SK-N-SH (cell line): Measurements from ENCODE around the gene DIP2A. TPM values are rescaled to one million over a fixed set of nuclear protein-coding genes. Genes with fewer than 3 reads are reported as not detected.

ENCODE experiments used
- CTCF ChIA-PET: fragments of 300-600, 350-600 bp; formaldehyde crosslinking; extraction: SDS; loops from one replicate; lab custom pipeline; 2021; lab: Yijun Ruan, JAX
- POLR2A ChIA-PET: fragments of 350-600 bp; sonication (Branson Sonifier 250); formaldehyde crosslinking; extraction: SDS; loops from one replicate; lab custom pipeline; 2020; ENCODE audit warnings: antibody characterized with exemption, inconsistent platforms; lab: Yijun Ruan, JAX
- DNase-seq: peaks from one replicate; pipeline ENCODE4 v3.0.0; 2012
- H2AFZ ChIP-seq: fragments of 200-600 bp; sonication (generic); 2 replicates; pipeline ENCODE4 v1.8.1; 2016; ENCODE audit warnings: antibody characterized with exemption, mild to moderate bottlenecking, low read depth
- H3F3A ChIP-seq: fragments of 200-600 bp; sonication (generic); replicated peaks from 2 replicates; pipeline ENCODE3; 2016; ENCODE audit warnings: antibody characterized with exemption, mild to moderate bottlenecking; ENCODE audit not compliant: insufficient read depth
- H3K27ac ChIP-seq, 2 experiments: fragments of 200-500 bp in 1 of 2; fragments of 200-600 bp in 1 of 2; sonication (Bioruptor generic) in 1 of 2; sonication (generic), shearing (Covaris generic) in 1 of 2; 2 replicates each; pipeline versions ENCODE4 v1.5.1 to v1.6.1; 2014 to 2016; ENCODE audit warnings: low read depth in 2 of 2, inconsistent platforms in 1 of 2, low read length in 1 of 2, mild to moderate bottlenecking in 1 of 2, mixed read lengths in 1 of 2
- H3K27me3 ChIP-seq: fragments of 200-600 bp; sonication (generic), shearing (Covaris generic); 2 replicates; pipeline ENCODE4 v1.6.1; 2016; ENCODE audit warnings: mixed run types; ENCODE audit not compliant: insufficient read depth
- H3K36me3 ChIP-seq, 2 experiments: fragments of 200-500 bp in 1 of 2; fragments of 200-600 bp in 1 of 2; sonication (Bioruptor generic) in 1 of 2; sonication (generic) in 1 of 2; replicated peaks in 1 of 2; 2 replicates each; pipeline versions ENCODE3 to v1.5.1; 2014 to 2016; ENCODE audit warnings: low read length in 1 of 2, mild to moderate bottlenecking in 1 of 2; ENCODE audit not compliant: insufficient read depth in 2 of 2, control insufficient read depth in 1 of 2
- H3K4me1 ChIP-seq, 2 experiments: fragments of 200-500 bp in 1 of 2; fragments of 200-600 bp in 1 of 2; sonication (Bioruptor generic) in 1 of 2; sonication (generic), shearing (Covaris generic) in 1 of 2; 2 replicates each; pipeline versions ENCODE4 v1.5.1 to v1.6.1; 2014 to 2016; ENCODE audit warnings: low read depth in 1 of 2, low read length in 1 of 2, mixed run types in 1 of 2; ENCODE audit not compliant: insufficient read depth in 2 of 2, control insufficient read depth in 1 of 2
- H3K4me2 ChIP-seq: fragments of 200-600 bp; sonication (generic), shearing (Covaris generic); 2 replicates; pipeline ENCODE4 v1.6.1; 2017; ENCODE audit warnings: mixed run types
- H3K4me3 ChIP-seq, 2 experiments: fragments of 200-500 bp in 1 of 2; fragments of 200-600 bp in 1 of 2; sonication (Bioruptor generic) in 1 of 2; sonication (generic), shearing (Covaris generic) in 1 of 2; 2 replicates each; pipeline versions ENCODE4 v1.5.1 to v1.8.1; 2014 to 2016; ENCODE audit warnings: low read depth in 2 of 2, inconsistent platforms in 1 of 2, low read length in 1 of 2, mild to moderate bottlenecking in 1 of 2, mixed read lengths in 1 of 2, moderate library complexity in 1 of 2
- H3K79me2 ChIP-seq: fragments of 200-600 bp; sonication (generic); 2 replicates; pipeline ENCODE4 v1.8.1; 2017; ENCODE audit warnings: mild to moderate bottlenecking; ENCODE audit not compliant: insufficient read depth
- H3K9ac ChIP-seq: fragments of 200-600 bp; sonication (generic); 2 replicates; pipeline ENCODE4 v1.6.1; 2017; ENCODE audit warnings: mixed run types
- H3K9me2 ChIP-seq: fragments of 200-600 bp; sonication (generic); 2 replicates; pipeline ENCODE4 v1.6.1; 2017; ENCODE audit warnings: mixed run types
- H3K9me3 ChIP-seq: fragments of 200-600 bp; sonication (generic); 2 replicates; pipeline ENCODE4 v1.6.1; 2017; ENCODE audit warnings: mixed run types, mild to moderate bottlenecking, moderate library complexity
- H4K20me1 ChIP-seq: fragments of 200-600 bp; sonication (generic); 2 replicates; pipeline ENCODE4 v1.6.1; 2017; ENCODE audit warnings: mild to moderate bottlenecking, mixed run types; ENCODE audit not compliant: insufficient read depth
- CTCF ChIP-seq: fragments of 200-600 bp; sonication (generic); IDR thresholded peaks from 2 replicates; pipeline ENCODE4 v1.6.1; 2017; ENCODE audit warnings: antibody characterized with exemption, mild to moderate bottlenecking, moderate library complexity
- ELF1 ChIP-seq: IDR thresholded peaks from 2 replicates; pipeline ENCODE4 v1.4.0; 2012
- EP300 ChIP-seq, 2 experiments: IDR thresholded peaks; 2 replicates each; pipeline versions ENCODE4 v1.4.0 to v1.6.1; 2012; ENCODE audit warnings: borderline replicate concordance in 1 of 2, low read depth in 1 of 2, low read length in 1 of 2
- EZH2phosphoT487 ChIP-seq: fragments of 200-600 bp; sonication (generic); IDR thresholded peaks from 2 replicates; pipeline ENCODE4 v1.6.1; 2017; ENCODE audit warnings: low read depth, mixed run types, mild to moderate bottlenecking, antibody characterized with exemption, moderate library complexity, borderline replicate concordance
- FOXJ3 ChIP-seq: sonication (generic); formaldehyde crosslinking; IDR thresholded peaks from 2 replicates; pipeline ENCODE4 v1.5.1; 2020; ENCODE audit warnings: mild to moderate bottlenecking, missing genetic modification reagents
- FOXM1 ChIP-seq: IDR thresholded peaks from 2 replicates; pipeline ENCODE4 v1.4.0; 2012; ENCODE audit warnings: low read depth, mild to moderate bottlenecking
- GABPA ChIP-seq: IDR thresholded peaks from 2 replicates; pipeline ENCODE4 v1.4.0; 2012; ENCODE audit warnings: low read depth, mild to moderate bottlenecking
- IRF3 ChIP-seq: fragments of 150-350 bp; IDR thresholded peaks from 2 replicates; pipeline ENCODE4 v1.6.1; 2016; ENCODE audit warnings: mild to moderate bottlenecking, low read depth, low read length
- MAX ChIP-seq: IDR thresholded peaks from 2 replicates; pipeline ENCODE4 v1.4.0; 2012; ENCODE audit warnings: low read depth
- MXI1 ChIP-seq: IDR thresholded peaks from 2 replicates; pipeline ENCODE4 v1.6.1; 2012; ENCODE audit warnings: mild to moderate bottlenecking, low read depth, low read length, improper control_type of control experiment
- NFIC ChIP-seq: IDR thresholded peaks from 2 replicates; pipeline ENCODE4 v1.4.0; 2012; ENCODE audit warnings: borderline replicate concordance
- NRF1 ChIP-seq: IDR thresholded peaks from 2 replicates; pipeline ENCODE4 v1.6.1; 2012; ENCODE audit warnings: low read depth, mild to moderate bottlenecking, low read length
- PBX3 ChIP-seq: IDR thresholded peaks from 2 replicates; pipeline ENCODE4; 2012
- RAD21 ChIP-seq: IDR thresholded peaks from 2 replicates; pipeline ENCODE4 v1.6.1; 2012; ENCODE audit warnings: mild to moderate bottlenecking, low read length
- RCOR1 ChIP-seq: fragments of 150-350 bp; IDR thresholded peaks from 2 replicates; pipeline ENCODE4 v1.6.1; 2017; ENCODE audit warnings: antibody characterized with exemption, low read length
- RFX5 ChIP-seq: IDR thresholded peaks from 2 replicates; pipeline ENCODE4 v1.6.1; 2012; ENCODE audit warnings: mild to moderate bottlenecking, improper control_type of control experiment, low read length
- RXRA ChIP-seq: IDR thresholded peaks from 2 replicates; pipeline ENCODE4 v1.4.0; 2012; ENCODE audit warnings: low read depth, mild to moderate bottlenecking, borderline replicate concordance
- SIN3A ChIP-seq: IDR thresholded peaks from 2 replicates; pipeline ENCODE4 v1.6.1; 2012; ENCODE audit warnings: low read depth, mild to moderate bottlenecking, low read length, moderate library complexity, borderline replicate concordance
- TEAD4 ChIP-seq: IDR thresholded peaks from 2 replicates; pipeline ENCODE4 v1.4.0; 2012; ENCODE audit warnings: mild to moderate bottlenecking, borderline replicate concordance; ENCODE audit not compliant: insufficient read depth
- USF2 ChIP-seq: fragments of 150-350 bp; IDR thresholded peaks from 2 replicates; pipeline ENCODE4 v1.6.1; 2017; ENCODE audit warnings: antibody characterized with exemption, low read length, low read depth, borderline replicate concordance
- YY1 ChIP-seq: IDR thresholded peaks from 2 replicates; pipeline ENCODE4 v1.4.0; 2012; ENCODE audit warnings: low read depth, mild to moderate bottlenecking
- WGBS: methylation state at CpG from one replicate; pipeline ENCODE4 v1.1.6; 2017; ENCODE audit warnings: low lambda C conversion rate; 5-methylcytosine and 5-hydroxymethylcytosine counted together
- polyA plus RNA-seq, 3 experiments: library from polyadenylated mRNA; depleted of rRNA; stranded (reverse); fragments of >200 nt; gene quantifications; 2 replicates each; pipeline ENCODE4 v1.2.3, GENCODE V29; 2012

The DIP2A gene
- polyA plus RNA-seq, 1 of the 3 experiments (the other 2 are of a cell fraction) = 26.9 TPM

GRCh38 chr21:46456750-46457149 is 1.9 kb upstream of the DIP2A start (continued):
- TF ChIP-seq PBX3 (no peak), RFX5 (no peak)
- TF ChIP-seq, all 33 proteins: peak for 0

- peak overlapping the region; percentile 78 to 88 for H3K4me3 ChIP-seq
- ChIA-PET POLR2A (interaction anchor here (1.3 kb wide), 1 partner anchor 178 kb away, joined by 8 read pairs; the partner anchor contains the start of gene PRMT2), CTCF (interaction anchor here (0.9 to 1.1 kb wide), 3 partner anchors 12 to 182 kb away, joined by 3 read pairs; no protein-coding TSS in a partner anchor)
- peaks cover 1 to 3% of the 10 kb centered on the region in 2 experiments for H3K36me3 ChIP-seq
- peak overlapping the region; percentile 88 for H2AFZ ChIP-seq
- peak; percentile 65 for DNase-seq
- peak overlapping the region; percentile 75 to 87 for H3K27ac ChIP-seq
- H3K4me2 ChIP-seq = peak overlapping the region; percentile 98
- peak overlapping the region; percentile 95 for H3K9ac ChIP-seq
- H3F3A ChIP-seq = peaks cover 24% of the 10 kb centered on the region
- TF ChIP-seq RXRA = no peak
- no peak for TF ChIP-seq FOXM1
- TF ChIP-seq TEAD4 = no peak
- TF ChIP-seq RCOR1 = no peak
- TF ChIP-seq RAD21 = no peak
- no peak for TF ChIP-seq EP300 (IDR thresholded peaks at IDR 0.05; ENCODE audit: borderline replicate concordance in 1 of 2, low read depth in 1 of 2, low read length in 1 of 2)
- TF ChIP-seq NFIC = no peak
- TF ChIP-seq MXI1 = no peak
- no peak for TF ChIP-seq PBX3
- no peak for TF ChIP-seq MAX
- no peak for TF ChIP-seq CTCF
- no peak for TF ChIP-seq ELF1
- no peak for TF ChIP-seq EZH2phosphoT487
- TF ChIP-seq SIN3A = no peak
- no peak for TF ChIP-seq GABPA
- TF ChIP-seq YY1 = no peak
- no peak for TF ChIP-seq IRF3
- no peak for TF ChIP-seq FOXJ3 (CRISPR knock-in tag)
- no peak for TF ChIP-seq NRF1
- no peak for TF ChIP-seq USF2
- H3K4me1 ChIP-seq = peaks cover 25 to 29% of the 10 kb centered on the region in 2 experiments
- no peaks in the 10 kb centered on the region for H3K9me3 ChIP-seq
- H3K9me2 ChIP-seq = no peaks in the 10 kb centered on the region
- peaks cover 10% of the 10 kb centered on the region for H4K20me1 ChIP-seq
- H3K79me2 ChIP-seq = peaks cover 68% of the 10 kb centered on the region
- no peaks in the 10 kb centered on the region for H3K27me3 ChIP-seq
- 3% methylated on average over 12 of the region's 30 CpGs for WGBS
Measured at GRCh38 chr21:46457801-46458314, 833 bp upstream of the DIP2A start.
